ENCODE results near the gene TRIOBP.

The TRIOBP gene

DNA sequence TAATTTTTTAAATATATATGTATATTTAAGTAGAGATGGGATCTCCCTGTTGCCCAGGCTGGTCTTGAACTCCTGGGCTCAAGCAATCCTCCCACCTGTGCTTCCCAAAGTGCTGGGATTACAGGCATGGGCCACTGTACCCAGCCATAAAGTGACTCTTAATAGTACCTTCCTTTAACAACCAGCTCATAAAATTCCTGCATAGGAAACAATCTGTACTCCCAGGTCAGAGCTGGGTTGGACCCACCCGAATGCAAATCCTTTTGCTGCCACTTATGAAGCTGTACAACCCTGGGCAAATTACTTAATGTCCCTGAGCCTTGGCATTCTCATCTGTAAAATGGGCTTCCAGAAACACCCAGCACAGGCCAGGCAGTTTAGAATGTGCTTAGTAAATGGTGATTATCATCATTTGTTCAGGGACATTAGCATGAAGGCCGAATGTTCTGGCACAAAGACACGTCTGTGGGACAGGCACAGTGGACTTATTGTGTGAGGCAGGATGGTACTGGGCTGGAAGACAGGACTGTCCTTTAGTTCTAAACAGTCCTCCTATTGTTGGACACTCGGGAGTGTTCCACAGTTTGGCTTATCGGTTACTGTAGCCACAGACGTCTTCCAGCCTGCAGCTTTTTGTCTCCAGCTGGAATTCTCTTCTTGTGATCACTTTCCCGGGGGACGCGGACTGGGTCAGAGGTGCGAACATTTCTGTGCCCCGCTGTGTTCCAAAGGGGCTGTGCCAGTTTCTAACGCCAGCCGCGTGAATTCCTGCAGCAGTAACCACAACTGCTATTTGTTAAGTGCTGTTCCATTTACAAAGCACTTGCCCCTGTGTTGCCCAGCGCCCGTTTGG, 32.4 kb upstream of the TRIOBP start:
- DNase-seq = no peak

DNA sequence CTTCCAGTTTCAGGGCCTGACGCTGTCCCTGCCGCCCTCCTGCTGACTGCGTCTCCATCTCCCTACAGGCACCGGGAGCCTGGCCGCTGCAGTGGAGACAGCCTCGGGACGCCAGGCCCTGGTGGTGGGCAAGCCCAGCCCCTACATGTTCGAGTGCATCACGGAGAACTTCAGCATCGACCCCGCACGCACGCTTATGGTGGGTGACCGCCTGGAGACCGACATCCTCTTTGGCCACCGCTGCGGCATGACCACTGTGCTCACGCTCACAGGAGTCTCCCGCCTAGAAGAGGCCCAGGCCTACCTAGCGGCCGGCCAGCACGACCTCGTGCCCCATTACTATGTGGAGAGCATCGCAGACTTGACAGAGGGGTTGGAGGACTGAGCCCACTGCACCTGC, 31.4 kb upstream of the TRIOBP start:
- no peak for DNase-seq

DNA sequence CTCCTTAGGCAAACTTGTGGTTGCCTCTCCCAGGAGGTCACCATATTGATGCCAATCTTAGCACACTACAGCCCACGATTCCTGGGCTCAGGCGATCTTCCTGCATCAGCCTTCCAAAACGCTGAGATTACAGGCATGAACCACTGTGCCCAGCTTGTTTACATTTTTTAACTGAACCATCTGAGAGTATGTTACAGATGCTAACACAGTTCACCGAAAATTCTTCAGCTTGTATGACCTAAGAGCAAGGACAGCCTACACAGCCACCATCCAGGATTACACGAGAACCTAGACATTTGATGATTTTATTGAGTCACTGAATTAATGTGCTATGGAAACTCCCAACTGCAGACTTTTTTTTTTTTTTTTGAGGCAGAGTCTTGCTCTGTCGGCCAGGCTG, 27.3 kb upstream of the TRIOBP start:
- no peak for DNase-seq

DNA sequence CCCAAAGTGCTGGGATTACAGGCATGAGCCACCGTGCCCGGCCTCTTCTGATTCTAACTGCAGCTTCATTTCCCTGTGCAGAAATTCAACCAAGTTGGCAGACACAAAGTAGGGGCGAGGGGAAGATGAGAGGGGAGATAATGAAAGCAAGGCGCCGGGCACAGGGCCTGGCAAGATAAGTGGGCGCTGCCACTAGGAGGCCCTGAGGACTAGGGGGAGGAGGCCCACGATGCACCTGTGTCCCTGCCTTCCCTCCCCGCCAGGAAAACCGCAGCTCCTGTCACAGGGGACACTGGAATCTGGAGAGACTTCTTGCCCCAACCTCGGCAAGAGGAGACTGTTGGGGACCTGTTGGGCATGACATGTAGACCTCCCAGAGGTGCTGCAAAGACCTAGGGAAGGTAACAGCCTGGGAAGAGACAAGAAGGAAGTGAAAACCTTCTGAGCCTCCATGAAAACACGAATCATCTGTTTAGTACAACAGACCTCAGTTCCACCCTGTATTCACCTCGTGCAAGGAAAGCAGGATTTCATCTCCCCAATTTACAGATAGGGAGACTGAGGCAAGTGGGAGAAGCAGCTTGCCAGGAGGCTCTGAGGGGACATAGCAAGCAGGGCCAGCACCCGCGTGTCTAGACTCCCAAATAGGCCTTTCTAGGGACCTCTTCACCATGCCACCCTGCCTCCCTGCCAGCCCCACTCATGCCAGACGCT, 24.5 kb upstream of the TRIOBP start:
- DNase-seq = no peak

DNA sequence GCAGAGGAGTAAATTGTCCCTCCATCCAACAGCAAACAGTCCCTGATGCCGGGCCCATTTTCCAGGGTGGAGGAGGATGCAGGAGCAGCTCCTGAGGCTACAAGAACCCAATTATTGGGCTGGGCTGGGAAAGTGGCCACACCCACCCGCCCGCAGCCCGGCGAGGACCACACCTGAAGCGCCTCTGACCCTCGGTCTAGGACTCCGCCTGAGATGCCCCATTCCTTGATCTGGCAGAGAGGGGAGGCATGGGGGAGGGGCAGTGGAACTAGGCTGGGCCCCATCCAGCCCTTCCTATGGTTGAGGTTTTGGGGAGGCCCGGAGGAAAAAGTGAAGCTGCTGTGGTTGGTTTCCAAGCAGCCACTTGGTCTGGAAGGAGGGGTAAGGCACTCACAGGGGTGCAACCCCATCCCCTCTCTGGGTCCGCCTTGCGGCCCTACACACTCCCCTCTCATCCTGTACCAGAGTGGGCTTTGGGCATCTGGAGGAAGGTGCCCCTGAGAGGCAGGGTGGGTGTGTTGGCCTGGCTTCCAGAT, 23.9 kb upstream of the TRIOBP start:
- no peak for DNase-seq

DNA sequence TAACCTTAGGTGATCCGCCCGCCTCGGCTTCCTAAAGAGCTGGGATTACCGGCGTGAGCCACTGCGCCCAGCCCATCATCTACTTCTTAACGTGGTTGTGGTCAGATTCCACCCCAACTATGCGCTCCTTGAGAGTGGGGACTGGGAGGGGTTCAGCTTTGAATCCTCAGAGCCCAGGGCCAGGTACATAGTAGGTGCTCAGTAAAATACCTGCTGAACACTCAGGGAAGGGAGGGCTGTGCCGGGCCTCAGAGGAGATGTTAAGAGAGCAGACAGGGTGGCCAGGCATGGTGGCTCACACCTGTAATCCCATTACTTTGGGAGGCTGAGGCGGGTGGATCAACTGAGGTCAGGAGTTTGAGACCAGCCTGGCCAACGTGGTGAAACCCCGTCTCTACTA, 22.6 kb upstream of the TRIOBP start:
- DNase-seq = no peak

DNA sequence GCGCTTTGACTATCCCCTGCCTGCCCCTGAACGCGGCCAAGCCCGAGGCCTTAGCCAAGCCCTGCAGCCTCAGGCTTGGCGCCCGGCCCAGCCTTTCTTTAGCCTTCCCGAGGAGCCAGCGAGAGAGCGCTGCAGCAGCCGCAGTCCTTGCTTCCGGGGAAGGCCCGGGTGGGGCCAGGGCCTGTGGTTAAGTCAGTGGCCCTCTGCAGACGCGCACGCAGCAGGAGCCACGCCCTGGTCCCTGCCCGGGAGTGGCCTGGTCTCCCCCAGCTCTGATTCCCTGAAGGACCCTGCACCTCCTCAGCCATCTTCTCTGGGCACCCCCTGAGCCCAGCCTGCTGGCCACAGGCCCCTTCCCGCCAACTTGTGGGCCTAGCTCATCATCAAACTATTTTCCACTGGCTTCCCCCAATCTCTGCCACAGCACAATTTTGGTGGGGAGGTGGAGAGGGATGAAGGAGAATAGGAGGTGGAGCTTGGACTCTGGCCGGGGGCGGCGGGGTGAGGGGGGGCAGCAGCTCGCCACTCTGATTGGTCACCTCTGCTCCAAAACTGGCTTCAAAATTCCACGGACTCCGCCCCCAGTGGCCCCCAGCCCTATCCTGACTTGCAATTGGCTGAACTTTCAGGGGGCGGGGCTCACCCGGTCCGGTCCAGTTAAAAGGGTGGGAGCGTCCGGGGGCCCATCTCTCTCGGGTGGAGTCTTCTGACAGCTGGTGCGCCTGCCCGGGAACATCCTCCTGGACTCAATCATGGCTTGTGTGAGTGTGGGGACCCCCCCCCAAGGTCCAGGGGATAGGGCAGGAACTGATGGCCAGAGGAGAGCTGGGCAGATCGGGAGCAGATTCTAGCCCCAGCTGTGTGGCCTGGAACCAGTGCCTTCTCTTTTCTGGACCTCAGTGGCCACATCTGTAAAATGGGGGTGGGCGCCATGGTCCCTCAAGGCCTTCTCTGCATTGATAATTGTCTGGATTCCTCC, 21.6 kb upstream of the TRIOBP start, which contains the start of gene LGALS1:
Gene LGALS1 (plus strand): TSS at position 686 of the 979 bp plus-strand sequence. CDS start 67 bp downstream, at position 753.
- no peak for DNase-seq

DNA sequence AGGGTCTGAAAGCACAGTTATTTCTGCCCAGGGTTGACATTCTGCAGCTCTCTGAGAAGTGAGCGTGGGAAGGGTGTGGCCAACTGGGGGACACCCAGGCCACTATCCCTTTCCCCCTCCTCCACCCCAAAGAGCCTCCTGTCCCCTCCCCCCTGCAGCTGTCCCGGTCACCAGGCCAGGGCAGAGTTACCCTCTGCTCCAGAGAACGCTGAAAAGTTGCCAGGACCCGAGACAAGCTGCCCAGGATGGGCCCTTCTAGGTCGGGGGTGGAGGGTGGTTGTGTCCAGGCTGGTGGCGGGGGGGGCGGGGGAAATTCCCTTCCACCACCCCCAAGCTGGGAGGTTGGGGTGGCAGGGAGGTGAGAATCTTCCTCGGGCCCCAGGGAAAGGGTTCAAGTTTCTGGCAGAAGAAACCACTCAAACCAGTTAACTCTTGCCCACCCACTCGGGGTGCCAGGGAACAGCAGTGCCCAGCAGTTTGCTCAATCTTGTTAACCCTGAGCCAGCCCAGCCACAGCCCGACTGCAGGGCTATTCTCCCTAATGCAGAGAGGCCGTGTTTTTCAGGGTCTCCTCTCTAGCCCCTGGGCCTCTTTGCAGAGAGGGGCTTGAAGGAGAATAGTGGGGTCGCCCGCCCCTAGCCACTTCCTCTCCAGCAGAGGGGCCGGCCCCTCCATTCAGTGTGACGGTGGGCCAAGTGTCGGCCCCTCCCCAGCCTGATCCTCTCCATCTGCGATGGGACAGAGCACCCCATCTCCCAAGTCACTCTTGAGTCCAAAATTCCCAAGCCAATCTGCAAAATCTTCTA, 20.7 kb upstream of the TRIOBP start:
- DNase-seq = no peak

DNA sequence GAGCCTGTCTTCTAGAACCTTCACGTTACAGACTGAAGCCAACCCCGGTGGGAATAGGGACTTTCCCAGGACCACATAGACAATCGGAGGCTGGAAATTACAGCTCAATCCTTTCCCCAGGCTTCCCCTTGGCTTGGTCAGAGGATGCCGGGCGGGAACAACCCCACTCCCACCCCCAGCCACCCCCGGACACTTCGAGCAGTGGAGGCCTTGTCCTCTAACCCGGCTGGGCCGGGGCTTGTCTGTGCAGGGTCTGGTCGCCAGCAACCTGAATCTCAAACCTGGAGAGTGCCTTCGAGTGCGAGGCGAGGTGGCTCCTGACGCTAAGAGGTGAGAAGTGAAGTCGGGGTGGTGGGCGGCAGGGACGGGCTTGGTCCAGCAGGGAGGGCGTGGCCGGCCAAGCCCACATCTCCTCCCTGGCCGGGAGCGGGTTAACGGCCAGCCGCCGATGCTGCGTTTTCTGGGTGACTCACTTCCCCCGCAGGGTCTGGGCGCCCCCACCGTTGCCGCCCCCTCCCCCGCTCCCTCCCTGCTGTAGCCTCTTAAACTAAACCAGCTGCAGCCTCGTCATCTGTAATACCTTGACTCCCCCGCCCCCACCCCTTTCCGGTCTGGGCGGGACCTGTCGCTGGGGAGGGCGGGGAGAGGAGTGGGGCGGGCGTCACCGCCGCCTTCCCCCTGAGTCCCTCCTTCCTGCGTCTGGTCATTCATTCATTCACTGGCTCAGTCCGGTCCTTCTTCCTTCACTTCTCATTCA, 19.9 kb upstream of the TRIOBP start:
- peak; percentile 40 for DNase-seq

DNA sequence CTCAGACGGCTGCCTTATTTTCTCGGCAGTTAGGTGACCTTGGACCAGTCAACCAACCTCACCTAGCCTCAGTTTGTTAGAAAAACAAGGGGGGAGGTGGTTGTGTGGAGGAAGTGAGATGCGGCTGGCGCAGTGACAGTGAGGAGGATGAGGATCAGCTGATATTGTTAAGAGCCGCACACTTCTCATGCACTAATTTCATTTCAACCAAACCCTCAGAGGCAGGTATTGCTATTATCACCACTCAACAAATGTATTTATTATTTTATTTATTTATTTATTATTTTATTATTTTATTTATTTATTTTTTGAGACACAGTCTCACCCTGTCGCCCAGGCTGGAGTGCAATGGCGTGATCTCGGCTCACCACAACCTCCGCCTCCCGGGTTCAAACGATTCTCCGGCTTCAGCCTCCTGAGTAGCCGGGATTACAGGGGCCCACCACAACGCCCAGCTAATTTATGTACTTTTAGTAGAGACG, 19.3 kb upstream of the TRIOBP start:
- DNase-seq = no peak

DNA sequence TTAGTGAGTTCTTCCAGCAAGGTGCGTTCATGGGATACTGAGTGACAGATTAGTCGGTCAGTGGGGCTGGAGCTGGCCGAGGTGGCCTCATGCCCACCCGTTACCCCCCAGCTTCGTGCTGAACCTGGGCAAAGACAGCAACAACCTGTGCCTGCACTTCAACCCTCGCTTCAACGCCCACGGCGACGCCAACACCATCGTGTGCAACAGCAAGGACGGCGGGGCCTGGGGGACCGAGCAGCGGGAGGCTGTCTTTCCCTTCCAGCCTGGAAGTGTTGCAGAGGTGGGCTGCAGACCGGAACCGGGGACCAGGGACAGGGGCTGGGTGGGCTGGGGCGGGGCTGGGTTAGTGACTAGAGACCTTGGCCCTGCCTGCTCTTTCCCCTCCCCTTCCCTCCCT, 18.5 kb upstream of the TRIOBP start:
- DNase-seq = no peak

DNA sequence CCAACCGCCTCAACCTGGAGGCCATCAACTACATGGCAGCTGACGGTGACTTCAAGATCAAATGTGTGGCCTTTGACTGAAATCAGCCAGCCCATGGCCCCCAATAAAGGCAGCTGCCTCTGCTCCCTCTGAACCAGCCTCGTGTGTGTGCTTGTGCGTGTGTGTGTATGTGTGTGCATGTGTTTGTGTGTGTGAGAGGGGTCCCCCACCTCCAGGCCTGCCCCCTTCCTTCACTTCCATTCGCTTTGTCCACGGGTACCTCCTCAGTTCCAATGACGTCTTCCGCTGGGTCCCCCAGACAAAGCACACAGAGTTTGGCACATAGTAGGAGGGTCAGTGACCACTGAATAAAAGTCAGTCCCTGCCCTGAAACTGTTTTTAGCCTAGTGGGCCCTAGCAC, 17.2 kb upstream of the TRIOBP start:
- no peak for DNase-seq

DNA sequence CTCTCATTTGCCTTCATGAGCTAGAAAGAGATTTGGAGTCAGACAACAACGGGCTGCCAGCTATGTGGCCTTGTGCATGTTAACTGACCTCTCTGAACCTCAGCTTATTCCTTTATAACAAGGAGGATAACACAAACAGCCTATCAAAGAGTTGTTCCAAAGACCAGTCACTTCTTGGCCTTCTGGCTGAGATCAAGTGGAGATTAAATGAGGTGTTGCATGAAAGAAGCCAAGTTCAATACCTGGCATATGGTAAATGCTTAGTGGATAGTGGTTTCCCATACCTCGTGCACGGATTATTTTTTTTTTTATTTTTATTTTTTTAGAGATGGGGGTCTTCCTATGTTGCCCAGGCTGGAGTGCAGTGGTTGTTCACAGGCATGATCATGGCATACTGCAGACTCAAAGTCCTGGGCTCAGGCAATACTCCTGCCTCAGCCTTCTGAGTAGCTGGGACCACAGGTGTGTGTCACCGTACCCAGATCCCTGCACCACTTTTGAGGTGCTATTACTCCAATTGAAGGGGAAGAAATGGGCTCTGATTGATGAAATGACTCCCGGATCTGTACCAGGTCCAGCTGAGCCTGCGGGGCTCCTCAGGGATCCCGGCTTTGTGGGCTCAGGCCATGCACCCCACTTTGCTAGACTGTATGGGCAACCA, 16.5 kb upstream of the TRIOBP start:
- no peak for DNase-seq

DNA sequence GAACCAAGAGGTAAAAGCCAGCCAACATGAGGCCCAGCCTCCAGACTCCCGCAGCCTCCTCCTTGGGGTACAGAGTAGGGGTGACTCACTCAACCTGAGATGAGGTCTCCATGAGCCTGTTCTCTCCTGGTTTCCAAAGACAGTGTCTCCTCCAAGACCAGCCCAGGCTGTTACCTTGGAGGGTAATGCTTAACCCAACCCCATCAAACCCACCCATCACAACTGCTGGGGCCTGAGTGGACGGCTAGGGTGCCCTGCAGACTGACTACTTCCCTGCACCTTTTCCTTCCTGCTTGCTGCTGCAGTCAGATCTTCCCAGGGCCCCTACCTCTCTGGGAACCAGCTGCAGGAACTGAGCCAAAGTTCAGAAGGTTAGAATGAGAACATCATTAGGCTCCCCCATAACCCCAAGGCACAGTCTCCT, 15.8 kb upstream of the TRIOBP start:
- no peak for DNase-seq

DNA sequence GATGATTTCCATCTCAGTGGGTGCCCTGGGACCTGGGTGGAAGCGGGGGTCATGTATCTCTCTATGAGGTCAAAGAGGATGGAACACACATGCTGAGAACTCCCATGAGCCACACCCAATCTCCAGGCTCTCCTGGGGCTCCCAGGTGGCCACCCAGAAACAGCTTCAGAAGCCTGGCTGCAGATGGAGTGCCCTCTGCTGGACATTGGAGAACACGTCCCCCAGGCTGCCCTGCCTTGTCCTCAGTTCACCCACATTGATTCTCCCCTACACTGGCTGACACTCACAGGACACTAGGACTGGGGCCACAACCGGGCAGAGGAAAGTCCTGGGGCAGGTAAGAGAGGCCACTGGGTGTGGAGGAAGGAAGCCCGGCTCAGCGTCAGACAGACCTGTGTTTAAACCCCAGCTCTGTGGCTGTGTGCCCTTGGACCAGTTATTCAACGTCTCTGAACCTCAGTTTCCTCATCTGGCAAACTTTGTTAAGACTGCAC, 15.2 kb upstream of the TRIOBP start:
- peak; percentile 67 for DNase-seq

DNA sequence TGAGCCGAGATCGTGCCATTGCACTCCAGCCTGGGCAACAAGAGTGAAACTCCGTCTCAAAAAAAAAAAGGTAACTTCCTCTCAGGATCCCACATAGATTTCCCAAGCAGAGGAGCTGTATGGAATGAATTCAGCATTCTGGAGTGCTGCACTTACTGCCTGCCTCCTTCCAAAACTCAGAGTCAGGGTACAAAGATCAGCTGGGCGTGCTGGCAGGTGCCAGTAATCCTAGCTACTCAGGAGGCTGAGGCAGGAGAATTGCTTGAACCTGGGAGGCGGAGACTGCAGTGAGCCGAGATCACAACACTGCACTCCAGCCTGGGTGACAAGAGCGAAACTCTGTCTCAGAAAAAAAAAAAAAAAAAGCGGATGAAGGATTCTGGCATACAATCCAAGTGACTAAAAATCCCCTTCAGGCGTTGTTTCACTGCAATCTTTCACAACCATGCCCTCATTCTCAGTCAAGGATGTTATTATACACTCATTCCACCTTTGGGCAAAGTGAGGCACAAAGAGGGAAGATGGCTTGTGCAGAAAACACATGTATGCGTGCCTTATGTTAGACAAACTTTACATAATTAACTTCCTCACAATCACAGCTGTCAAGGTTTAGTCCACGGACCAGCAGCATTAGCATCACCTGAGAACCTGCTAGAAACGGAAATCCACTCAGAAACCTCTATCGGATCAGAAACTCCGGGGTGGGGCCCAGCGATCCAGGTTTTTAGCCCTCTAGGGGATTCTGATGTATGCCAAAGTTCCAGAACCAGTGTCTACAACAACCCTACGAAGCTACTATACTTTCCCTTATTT, 11.8 kb upstream of the TRIOBP start:
- DNase-seq = no peak

DNA sequence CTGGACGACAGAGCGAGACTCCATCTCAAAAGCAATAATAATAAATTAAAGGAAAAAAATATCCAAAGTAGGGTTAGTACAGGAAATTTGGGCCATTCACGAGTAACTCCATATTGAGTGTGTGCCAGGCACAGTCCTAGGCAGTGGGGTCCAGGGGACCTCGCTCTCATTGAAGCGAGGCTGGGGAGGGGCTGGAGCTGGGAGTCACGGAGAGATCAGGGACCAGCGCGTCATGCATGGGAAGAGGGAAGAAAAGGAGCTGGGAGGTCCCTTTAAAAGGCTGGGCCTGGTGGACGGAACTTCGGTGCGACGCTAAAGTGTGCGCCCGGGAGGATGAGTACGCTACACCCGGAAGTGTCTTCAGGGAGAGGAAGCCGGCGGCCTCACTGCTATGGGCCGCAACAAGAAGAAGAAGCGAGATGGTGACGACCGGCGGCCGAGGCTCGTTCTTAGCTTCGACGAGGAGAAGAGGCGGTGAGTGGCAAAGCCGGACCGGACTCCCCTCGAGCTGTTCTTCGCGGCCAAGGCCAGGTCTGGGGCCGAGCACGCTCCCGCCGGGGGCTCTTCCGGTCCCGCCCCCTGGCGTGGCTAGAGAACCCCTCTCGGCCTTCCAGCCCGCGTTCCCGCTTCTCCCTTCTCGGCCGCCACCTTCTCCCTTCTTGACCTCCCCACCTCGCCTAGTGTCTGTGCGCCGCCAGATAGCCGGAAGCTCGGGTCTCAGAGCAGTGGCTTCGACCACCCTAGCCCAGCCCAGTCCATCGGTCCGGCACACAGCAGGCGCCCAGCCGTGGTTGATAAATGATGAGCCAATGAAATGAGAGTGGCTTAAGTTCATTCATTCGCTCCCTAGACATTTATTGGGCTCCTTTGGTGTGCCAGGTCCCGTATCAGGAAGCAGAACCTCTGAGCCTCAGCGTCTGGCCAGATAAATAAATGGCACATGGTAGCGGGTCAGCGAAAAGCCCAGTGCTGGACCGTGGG, 10.6 kb upstream of the TRIOBP start, which contains the start of gene NOL12:
Gene NOL12 (plus strand): TSS at position 342 of the 981 bp plus-strand sequence. CDS start 50 bp downstream, at position 392.
- peak; percentile 99 for DNase-seq

DNA sequence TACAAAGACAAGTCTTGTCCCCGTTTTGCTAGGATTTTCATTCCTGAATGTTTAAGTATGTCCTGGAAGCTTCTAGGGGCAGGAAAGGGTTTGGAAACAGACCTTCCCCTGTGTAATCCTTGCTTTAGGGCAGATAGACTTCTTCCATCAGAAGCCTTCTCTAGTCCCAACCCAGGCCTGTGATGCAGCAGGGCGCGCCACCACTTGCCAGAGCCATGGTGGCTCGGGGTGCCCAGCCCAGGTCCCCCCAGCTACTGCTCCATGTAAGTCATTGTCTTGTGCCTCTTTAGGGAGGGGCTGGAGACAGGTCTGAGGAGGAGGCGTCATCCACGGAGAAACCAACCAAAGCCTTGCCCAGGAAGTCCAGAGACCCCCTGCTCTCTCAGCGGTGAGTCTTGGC, 6.4 kb upstream of the TRIOBP start:
- DNase-seq = no peak

Measured in retina (tissue), 1 donor.